H7 (cell line): ENCODE measurements around the gene FBXL7. TPM values are rescaled to one million over a fixed set of nuclear protein-coding genes. Genes with fewer than 3 reads are reported as not detected.

Source experiments
- DNase-seq: peaks from one replicate; pipeline ENCODE4 v3.0.0; 2012
- H3K27me3 ChIP-seq: 2 replicates; pipeline ENCODE4 v1.6.0; 2011; ENCODE audit warnings: mild to moderate bottlenecking, low read length; ENCODE audit not compliant: control insufficient read depth, insufficient read depth
- H3K36me3 ChIP-seq: replicated peaks from 2 replicates; pipeline ENCODE4 v1.5.1; 2011; ENCODE audit warnings: low read length; ENCODE audit not compliant: control insufficient read depth, insufficient read depth
- H3K4me3 ChIP-seq: 2 replicates; pipeline ENCODE4 v1.5.1; 2011; ENCODE audit warnings: low read depth, mild to moderate bottlenecking, control low read depth, low read length, moderate library complexity; ENCODE audit not compliant: insufficient read depth
- total RNA-seq: library from RNA; depleted of rRNA; stranded (reverse); fragments of >200 nt; shearing (Covaris generic); gene quantifications from 2 replicates; pipeline ENCODE4 v1.2.3, GENCODE V29; 2014

FBXL7 gene
- total RNA-seq, 1 experiment from 2014 or later = 7.5 TPM

GRCh38 chr5:15715535-15715934 lies 215.6 kb downstream of the FBXL7 start:
- no peak overlapping the region for H3K4me3 ChIP-seq
- no peaks in the 10 kb centered on the region for H3K36me3 ChIP-seq
- DNase-seq = no peak
- H3K27me3 ChIP-seq = no peaks in the 10 kb centered on the region

DNA sequence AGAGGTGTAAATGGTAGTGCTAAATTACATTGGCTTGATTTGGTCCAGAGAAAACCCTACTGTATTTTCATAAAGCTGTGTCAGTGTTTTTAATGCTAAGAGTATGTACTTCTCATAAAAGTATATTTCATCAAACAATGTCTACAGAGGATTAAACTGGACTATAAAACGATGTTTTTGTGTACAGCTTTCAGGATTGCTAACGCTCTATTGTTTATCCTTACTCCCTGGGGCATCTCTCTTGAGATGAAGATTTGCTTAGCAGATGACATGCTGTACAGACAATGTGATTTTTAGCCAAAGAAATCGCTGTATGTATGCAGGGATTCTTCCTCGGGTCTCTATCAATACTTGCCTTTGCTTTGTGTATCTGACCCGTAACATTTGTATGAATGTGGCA lies 216.0 kb downstream of the FBXL7 start:
- H3K4me3 ChIP-seq = no peak overlapping the region
- no peaks in the 10 kb centered on the region for H3K27me3 ChIP-seq
- DNase-seq = no peak
- no peaks in the 10 kb centered on the region for H3K36me3 ChIP-seq

GRCh38 chr5:15717001-15717400 lies 217.0 kb downstream of the FBXL7 start:
- no peaks in the 10 kb centered on the region for H3K27me3 ChIP-seq
- peak; percentile 4 for DNase-seq
- no peak overlapping the region for H3K4me3 ChIP-seq
- H3K36me3 ChIP-seq = no peaks in the 10 kb centered on the region

GRCh38 chr5:15718421-15719179 lies 218.6 kb downstream of the FBXL7 start:
- Histone ChIP-seq H3K4me3 (no peak overlapping the region), H3K27me3 (no peaks in the 10 kb centered on the region), H3K36me3 (no peaks in the 10 kb centered on the region)
- no peak for DNase-seq

DNA sequence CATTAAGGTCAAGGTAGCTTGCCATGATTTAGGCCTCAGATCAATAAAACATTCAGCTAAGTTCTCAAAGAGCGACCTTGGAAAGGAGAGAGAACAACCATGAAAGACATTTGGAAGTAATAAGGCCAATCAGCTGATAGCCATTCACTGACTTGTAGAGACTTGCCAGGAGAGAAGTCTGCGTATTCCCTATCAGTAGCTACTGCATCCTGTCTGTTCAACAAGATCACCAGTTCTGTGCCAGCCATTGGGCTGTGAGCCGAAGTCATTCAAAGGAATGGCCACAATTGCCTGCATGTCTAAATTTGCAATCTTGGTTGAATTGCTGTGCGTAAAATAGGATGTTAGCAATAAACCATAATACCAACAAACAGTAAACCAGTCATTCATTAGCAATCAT lies 219.8 kb downstream of the FBXL7 start:
- no peaks in the 10 kb centered on the region for H3K36me3 ChIP-seq

GRCh38 chr5:15720515-15720914 lies 220.5 kb downstream of the FBXL7 start:
- no peak for DNase-seq
- Histone ChIP-seq H3K4me3 (no peak overlapping the region), H3K27me3 (no peaks in the 10 kb centered on the region), H3K36me3 (no peaks in the 10 kb centered on the region)

More for the DNA sequence above, 219.8 kb downstream of the FBXL7 start:
- H3K4me3 ChIP-seq = no peak overlapping the region
- no peaks in the 10 kb centered on the region for H3K27me3 ChIP-seq
- DNase-seq = no peak

- DNase-seq = no peak
- Histone ChIP-seq H3K27me3 (no peaks in the 10 kb centered on the region), H3K4me3 (no peak overlapping the region), H3K36me3 (no peaks in the 10 kb centered on the region)
These were observed 222.3 kb downstream of the FBXL7 start for GRCh38 chr5:15722305-15722704.

- no peak for DNase-seq
- H3K4me3 ChIP-seq = no peak overlapping the region
- no peaks in the 10 kb centered on the region for H3K27me3 ChIP-seq
- no peaks in the 10 kb centered on the region for H3K36me3 ChIP-seq
These were observed 227.4 kb downstream of the FBXL7 start for GRCh38 chr5:15727375-15727774.

- Histone ChIP-seq H3K36me3 (no peaks in the 10 kb centered on the region), H3K27me3 (no peaks in the 10 kb centered on the region), H3K4me3 (no peak overlapping the region)
- DNase-seq = no peak
These were observed 228.8 kb downstream of the FBXL7 start for GRCh38 chr5:15728811-15729210.

DNA sequence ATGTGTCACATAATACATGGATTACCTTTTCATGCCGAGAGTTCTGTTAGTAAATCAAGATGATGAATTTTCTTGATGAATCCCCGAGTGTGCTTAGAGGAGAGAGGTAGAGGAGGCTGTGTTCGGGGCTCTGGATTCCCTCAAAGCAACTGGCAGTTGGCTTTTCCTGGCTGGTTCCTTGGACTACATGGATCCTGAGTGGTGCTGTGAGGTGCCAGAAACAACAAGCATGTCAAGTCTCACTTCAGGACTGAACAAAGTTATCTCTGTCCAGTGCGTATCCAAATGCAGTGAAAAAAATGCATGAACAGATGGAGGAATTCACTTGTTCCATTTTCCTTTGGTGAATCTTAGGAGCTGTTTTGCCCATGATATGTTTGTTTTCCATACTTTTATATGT lies 231.7 kb downstream of the FBXL7 start:
- H3K36me3 ChIP-seq = no peaks in the 10 kb centered on the region
- no peak for DNase-seq

GRCh38 chr5:15734058-15734457 lies 234.1 kb downstream of the FBXL7 start:
- DNase-seq = no peak

More for the DNA sequence above, 231.7 kb downstream of the FBXL7 start:
- H3K4me3 ChIP-seq = no peak overlapping the region
- no peaks in the 10 kb centered on the region for H3K27me3 ChIP-seq

GRCh38 chr5:15737036-15737821 lies 237.2 kb downstream of the FBXL7 start:
- no peaks in the 10 kb centered on the region for H3K27me3 ChIP-seq
- H3K4me3 ChIP-seq = no peak overlapping the region
- no peaks in the 10 kb centered on the region for H3K36me3 ChIP-seq
- no peak for DNase-seq

More at GRCh38 chr5:15734058-15734457, 234.1 kb downstream of the FBXL7 start:
- H3K4me3 ChIP-seq = no peak overlapping the region
- H3K36me3 ChIP-seq = no peaks in the 10 kb centered on the region
- H3K27me3 ChIP-seq = no peaks in the 10 kb centered on the region

- Histone ChIP-seq H3K27me3 (no peaks in the 10 kb centered on the region), H3K4me3 (no peak overlapping the region), H3K36me3 (no peaks in the 10 kb centered on the region)
- DNase-seq = no peak
These were observed 238.1 kb downstream of the FBXL7 start for GRCh38 chr5:15737871-15738664.

GRCh38 chr5:15740383-15740782 lies 240.4 kb downstream of the FBXL7 start:
- H3K4me3 ChIP-seq = no peak overlapping the region
- no peaks in the 10 kb centered on the region for H3K36me3 ChIP-seq
- H3K27me3 ChIP-seq = no peaks in the 10 kb centered on the region
- DNase-seq = no peak
